Neuron (in vitro differentiated cells): Measurements from ENCODE around the gene WDR93.

ENCODE experiments used
- H2AFZ ChIP-seq: one replicate; pipeline ENCODE4 v1.6.1; 2013; ENCODE audit warnings: low read depth, mild to moderate bottlenecking, inconsistent platforms, low read length, moderate library complexity
- H3K27me3 ChIP-seq: one replicate; pipeline ENCODE4 v1.6.1; 2013; ENCODE audit warnings: low read length; ENCODE audit not compliant: insufficient read depth
- H3K36me3 ChIP-seq: one replicate; pipeline ENCODE4 v1.6.1; 2013; ENCODE audit warnings: low read length; ENCODE audit not compliant: insufficient read depth
- H3K4me1 ChIP-seq: one replicate; pipeline ENCODE4 v1.6.1; 2013; ENCODE audit warnings: low read length; ENCODE audit not compliant: insufficient read depth
- H3K4me3 ChIP-seq: 2 replicates; pipeline ENCODE4 v1.5.1; 2013; ENCODE audit warnings: mild to moderate bottlenecking, low read length, moderate library complexity
- H3K9me3 ChIP-seq: one replicate; pipeline ENCODE4 v1.6.1; 2013; ENCODE audit warnings: low read length

The WDR93 gene

DNA sequence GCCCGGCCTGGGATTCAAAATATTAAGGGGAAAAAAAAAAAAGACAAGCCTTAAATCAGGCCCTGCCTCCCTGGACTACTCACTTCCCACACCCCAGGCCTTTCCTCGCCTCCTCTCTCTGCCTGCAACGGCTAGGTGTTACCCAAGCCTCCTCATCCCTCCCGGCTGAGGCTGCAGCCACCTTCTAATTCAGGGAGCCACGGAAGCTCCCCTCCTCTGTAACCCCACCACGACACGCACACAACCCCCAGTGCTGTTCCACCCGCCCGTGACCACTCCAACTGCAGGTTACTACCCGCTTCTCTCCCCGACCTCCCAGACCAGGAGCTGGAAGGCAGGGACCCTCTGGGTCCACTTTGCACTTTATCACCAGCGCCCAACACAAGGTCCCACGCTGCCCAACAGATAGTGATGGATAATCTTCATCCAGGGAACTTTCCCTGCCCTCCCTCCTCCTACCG is 36.3 kb upstream of the WDR93 start:
- Histone ChIP-seq H3K4me3 (peak overlapping the region; percentile 81), H3K4me1 (peaks cover 4% of the 10 kb centered on the region), H3K36me3 (peaks cover 3% of the 10 kb centered on the region), H2AFZ (peak overlapping the region; percentile 96), H3K9me3 (no peaks in the 10 kb centered on the region), H3K27me3 (peaks cover 3% of the 10 kb centered on the region)

- peak within 1 kb of the TSS; percentile 81 for H3K4me3 ChIP-seq
- H2AFZ ChIP-seq = peak within 1 kb of the TSS; percentile 96
- H3K36me3 ChIP-seq = peaks cover 3% of the 10 kb centered on the region
- H3K27me3 ChIP-seq = peaks cover 3% of the 10 kb centered on the region
- no peaks in the 10 kb centered on the region for H3K9me3 ChIP-seq
- peaks cover 4% of the 10 kb centered on the region for H3K4me1 ChIP-seq
Measured at GRCh38 chr15:89654847-89655805, 35.5 kb upstream of the WDR93 start, which contains the start of gene KIF7. KIF7 (minus strand) TSS chr15:89655467; CDS start chr15:89652930, 2,537 bp downstream.

DNA sequence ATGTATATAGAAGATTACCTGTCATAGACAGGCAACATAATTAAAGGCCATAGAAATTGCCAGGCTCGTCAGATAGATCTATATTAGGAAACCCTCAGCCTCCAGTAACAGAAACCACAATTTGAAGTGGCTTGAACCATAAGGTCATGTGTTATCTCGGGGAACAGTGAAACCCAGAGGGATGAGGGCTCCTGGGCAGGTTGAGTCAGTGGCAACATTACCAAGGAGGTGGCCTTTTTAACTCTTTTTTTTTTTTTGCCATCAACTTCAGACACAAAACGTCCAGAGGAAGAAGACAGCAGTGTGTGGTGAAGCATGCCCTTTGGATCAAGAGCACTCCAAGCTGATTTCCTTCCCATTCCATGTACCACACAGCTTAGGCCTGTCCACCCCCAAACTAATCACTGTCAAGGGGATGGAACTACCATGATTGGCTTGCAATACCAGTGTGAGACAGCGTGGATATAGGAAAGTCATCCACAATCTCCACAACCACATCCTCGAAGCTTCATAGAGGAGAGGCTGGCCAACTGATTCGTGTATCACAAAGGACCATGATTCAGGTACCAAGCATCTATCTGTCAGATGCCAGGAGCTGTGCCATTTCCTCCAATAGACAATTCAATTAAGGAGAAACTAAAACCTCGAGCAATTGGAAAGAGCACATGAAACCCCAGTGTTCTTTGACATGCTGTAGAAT is 34.3 kb upstream of the WDR93 start:
- Histone ChIP-seq H2AFZ (no peak overlapping the region), H3K36me3 (no peaks in the 10 kb centered on the region), H3K9me3 (no peaks in the 10 kb centered on the region), H3K27me3 (peaks cover 6% of the 10 kb centered on the region), H3K4me1 (peaks cover 4% of the 10 kb centered on the region), H3K4me3 (no peak overlapping the region)

GRCh38 chr15:89657686-89658200 is 32.9 kb upstream of the WDR93 start:
- Histone ChIP-seq H3K4me3 (no peak overlapping the region), H3K36me3 (no peaks in the 10 kb centered on the region), H2AFZ (no peak overlapping the region), H3K27me3 (peaks cover 11% of the 10 kb centered on the region), H3K9me3 (no peaks in the 10 kb centered on the region), H3K4me1 (peaks cover 4% of the 10 kb centered on the region)

GRCh38 chr15:89659295-89659694 is 31.3 kb upstream of the WDR93 start:
- H2AFZ ChIP-seq = no peak overlapping the region
- no peaks in the 10 kb centered on the region for H3K36me3 ChIP-seq
- H3K27me3 ChIP-seq = peaks cover 11% of the 10 kb centered on the region
- no peaks in the 10 kb centered on the region for H3K9me3 ChIP-seq
- peaks cover 3% of the 10 kb centered on the region for H3K4me1 ChIP-seq
- no peak overlapping the region for H3K4me3 ChIP-seq

GRCh38 chr15:89660556-89660955 is 30.1 kb upstream of the WDR93 start:
- Histone ChIP-seq H3K9me3 (no peaks in the 10 kb centered on the region), H2AFZ (no peak overlapping the region), H3K4me3 (no peak overlapping the region), H3K36me3 (no peaks in the 10 kb centered on the region), H3K4me1 (peaks cover 8% of the 10 kb centered on the region), H3K27me3 (peaks cover 11% of the 10 kb centered on the region)

DNA sequence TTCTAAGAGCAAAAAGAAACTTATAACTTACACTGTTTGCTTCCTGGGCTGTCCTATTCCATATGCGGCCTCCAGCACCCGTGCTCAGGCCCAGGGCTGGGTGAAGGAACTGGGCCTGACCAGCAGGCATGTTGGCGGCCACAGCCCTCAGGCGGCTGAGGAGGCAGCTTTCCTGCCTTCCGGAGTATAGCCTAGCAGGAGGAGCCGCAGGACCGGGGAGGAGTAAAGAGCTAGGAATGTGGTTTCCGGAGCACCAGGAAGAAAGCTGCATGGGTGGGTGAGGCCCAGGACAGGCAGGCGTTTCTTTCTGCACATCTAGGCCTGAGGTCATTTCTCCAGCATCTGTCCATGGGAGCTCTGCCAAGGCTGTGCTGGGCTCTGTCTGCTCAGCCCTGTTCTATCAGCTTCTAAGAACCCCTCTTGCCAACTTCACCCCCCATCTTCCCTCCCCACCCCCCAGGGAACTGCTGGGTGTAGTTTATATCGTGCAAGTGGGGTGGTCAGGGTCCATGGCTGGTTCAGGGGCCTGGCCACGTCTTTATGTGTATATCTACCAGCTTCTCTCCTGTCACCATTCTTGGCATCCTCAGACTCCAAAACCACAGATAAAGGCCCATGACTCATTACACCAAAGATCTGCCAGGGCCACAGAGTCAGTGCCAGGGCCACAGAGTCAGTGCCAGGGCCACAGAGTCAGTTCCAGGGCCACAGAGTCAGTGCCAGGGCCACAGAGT is 27.6 kb upstream of the WDR93 start:
- H2AFZ ChIP-seq = no peak overlapping the region
- no peaks in the 10 kb centered on the region for H3K36me3 ChIP-seq
- H3K27me3 ChIP-seq = peaks cover 16% of the 10 kb centered on the region
- H3K4me3 ChIP-seq = no peak overlapping the region
- peaks cover 13% of the 10 kb centered on the region for H3K4me1 ChIP-seq
- H3K9me3 ChIP-seq = no peaks in the 10 kb centered on the region

DNA sequence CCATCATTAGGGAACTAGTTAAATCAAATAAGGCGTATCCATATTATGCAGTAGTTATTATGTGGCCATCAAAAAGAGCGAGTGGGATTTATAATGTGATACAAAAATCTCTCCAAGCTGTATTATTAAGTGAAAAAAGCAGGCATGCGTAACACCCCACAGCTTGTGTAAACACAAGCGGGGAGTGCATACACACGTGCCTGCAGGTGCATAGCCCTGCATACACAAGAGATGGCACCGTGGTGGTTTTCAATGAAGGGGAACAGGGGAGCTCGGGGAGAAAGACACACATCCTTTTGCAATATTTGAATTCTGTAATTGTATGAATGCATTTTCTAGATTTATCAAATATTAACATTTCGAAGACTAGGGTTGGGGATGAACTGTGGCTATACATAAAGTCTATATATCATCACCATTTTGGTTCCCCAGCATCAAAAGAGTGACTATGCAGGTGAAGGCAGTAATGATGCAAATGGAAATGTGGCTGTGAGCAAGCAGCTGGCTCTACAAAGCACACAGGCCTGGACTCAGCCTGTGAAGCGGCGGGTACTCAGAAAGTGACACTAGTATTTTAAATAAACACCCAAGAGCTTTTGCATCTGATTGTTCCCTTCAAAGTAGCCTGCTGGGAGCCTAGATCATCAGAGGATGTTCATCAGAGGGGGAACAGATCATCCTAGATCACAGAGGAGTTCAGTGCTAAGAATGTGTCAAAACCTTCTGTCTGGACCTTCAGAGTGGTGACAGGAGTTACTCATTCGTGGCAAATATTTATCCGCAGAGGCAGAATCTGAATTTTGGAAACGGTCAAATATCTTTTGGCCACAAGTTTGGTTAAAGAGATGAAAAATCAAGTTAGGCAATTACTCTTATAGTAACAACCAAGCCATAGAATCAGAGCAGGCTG is 25.9 kb upstream of the WDR93 start:
- Histone ChIP-seq H3K4me3 (peak overlapping the region; percentile 59), H3K27me3 (peaks cover 24% of the 10 kb centered on the region), H3K36me3 (no peaks in the 10 kb centered on the region), H3K4me1 (peaks cover 13% of the 10 kb centered on the region), H2AFZ (no peak overlapping the region), H3K9me3 (no peaks in the 10 kb centered on the region)

DNA sequence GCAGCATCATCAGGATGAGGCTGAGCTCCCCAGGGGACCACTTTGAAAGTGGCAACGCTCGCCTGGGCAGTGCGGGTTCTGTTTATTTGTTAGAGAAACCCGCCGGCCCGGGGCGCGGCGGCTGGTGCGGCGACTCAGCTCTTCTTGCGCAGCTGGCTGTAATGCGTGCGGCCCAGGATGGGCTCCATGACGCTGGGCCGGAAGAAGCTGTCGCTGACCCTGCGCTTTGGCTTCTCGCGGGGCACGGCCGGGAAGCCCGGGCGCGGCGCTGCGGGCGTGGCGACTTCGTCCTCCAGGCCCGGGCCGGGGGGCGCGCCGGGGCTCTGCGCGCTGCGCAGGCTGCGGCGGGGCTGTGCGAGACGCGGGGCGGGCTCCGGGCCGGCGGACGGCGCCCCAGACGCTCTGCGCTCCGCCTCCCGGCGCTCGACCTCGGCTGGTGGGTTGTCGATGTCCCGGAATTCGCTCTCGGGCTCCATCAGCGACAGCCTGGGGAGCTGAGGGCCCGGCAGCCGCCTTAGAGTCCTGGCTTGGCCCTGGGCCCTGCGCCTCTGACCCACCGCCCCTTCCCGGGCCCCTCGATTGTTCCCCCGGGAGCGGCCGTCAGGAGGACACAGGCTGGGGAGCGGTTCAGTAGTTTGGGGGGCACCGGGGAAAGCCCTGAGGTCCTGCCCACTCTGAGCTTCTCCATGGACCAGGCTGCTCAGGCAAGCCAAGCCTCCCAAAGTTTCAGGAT is 25.0 kb upstream of the WDR93 start:
- Histone ChIP-seq H3K9me3 (no peaks in the 10 kb centered on the region), H2AFZ (peak overlapping the region; percentile 89), H3K4me1 (peaks cover 13% of the 10 kb centered on the region), H3K36me3 (no peaks in the 10 kb centered on the region), H3K4me3 (peak overlapping the region; percentile 59), H3K27me3 (peaks cover 30% of the 10 kb centered on the region)

- H2AFZ ChIP-seq = peak overlapping the region; percentile 89
- no peaks in the 10 kb centered on the region for H3K9me3 ChIP-seq
- H3K36me3 ChIP-seq = no peaks in the 10 kb centered on the region
- H3K4me1 ChIP-seq = peaks cover 13% of the 10 kb centered on the region
- peaks cover 37% of the 10 kb centered on the region for H3K27me3 ChIP-seq
- H3K4me3 ChIP-seq = peak overlapping the region; percentile 59
Measured at GRCh38 chr15:89666184-89666857, 24.3 kb upstream of the WDR93 start.
